ENCODE measurements around the gene RHEBL1.

Gene RHEBL1

DNA sequence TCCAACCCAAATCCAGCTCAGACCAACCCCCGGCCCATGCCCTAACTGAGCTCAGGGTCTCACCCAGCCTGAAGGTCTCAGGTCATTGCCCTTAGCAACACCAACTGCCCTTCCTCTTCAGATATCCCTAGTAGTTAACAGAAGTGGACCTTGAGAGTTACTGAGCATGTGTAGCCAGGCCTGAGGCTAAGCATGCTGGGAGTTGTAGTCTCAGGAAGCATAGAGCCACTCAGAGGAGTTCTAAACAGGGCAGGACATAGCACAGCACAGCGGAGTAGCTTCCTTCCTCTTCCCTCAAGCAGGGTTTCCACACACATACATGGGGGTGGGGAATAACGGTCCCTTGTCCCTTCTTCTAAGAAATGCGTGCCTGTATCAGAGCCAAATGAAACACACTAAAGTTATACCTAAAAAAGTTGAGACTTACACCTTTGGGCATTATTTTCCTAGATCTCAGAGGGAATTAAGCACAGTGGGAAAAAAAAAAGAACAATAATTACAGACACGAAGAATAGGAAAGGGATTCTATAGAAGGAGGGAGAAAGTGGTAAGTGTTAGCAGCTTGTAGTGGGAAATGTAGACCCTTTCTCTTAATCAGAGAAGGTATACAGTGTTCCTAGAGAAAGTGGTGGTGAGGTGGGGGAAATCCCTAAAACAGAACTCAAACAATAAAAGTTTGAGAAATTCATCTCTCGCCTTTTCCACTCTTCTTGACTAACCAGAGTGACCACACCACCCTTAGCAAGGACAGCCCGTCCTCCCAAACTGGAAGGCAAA lies 13.6 kb downstream of the RHEBL1 start:
- peak in 6 of 10 donors; percentile 37 to 90 (median 52) for DNase-seq
- intact Hi-C loops (cut with DNase I), result no loop called here

- peak in 1 of 10 donors; percentile 64 for DNase-seq
- intact Hi-C loops (cut with DNase I), result no loop called here
These were observed 14.7 kb downstream of the RHEBL1 start for GRCh38 chr12:49055092-49055491.

DNA sequence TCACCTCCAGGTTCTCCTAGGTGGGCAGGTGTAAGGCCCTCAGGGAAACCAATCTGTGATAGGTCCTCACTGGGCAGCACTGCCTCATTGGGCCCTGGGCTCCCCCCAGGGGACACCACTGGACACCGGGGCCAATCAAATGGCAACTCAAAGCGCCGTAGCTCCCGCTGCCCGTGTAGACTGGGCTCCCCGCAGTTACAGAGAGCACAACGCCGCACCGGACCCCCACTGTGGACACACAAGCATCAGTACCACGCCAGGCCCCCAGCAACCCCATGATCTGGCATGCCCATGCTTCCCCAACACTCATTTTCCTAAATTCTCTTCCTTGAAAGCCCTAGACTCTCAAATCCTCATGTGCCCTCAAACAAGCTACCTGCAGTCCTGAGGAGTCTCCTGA lies 15.3 kb downstream of the RHEBL1 start:
- intact Hi-C loops (cut with DNase I), result no loop called here
- peak in 2 of 10 donors; percentile 30 to 78 for DNase-seq

DNA sequence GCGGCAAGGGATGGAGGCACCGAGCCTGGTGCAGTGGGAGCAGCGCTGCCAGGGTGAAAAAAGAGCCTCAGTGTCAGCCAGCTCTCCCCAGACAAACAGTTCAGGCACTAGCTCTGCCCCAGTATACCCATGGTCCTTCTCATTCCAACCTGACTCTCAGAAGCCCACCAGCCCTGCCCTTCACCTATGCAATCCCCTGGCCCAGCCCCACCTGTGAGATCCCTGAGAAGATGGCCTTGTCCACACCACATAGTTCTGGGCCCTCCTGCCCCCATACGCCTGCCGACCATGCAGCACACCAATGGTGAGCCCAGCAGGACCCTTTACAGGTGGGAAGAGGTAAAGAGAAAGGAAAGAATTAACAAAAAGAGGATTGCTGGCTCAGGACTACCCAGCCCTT lies 15.7 kb downstream of the RHEBL1 start:
- intact Hi-C loops (cut with DNase I), result no loop called here

GRCh38 chr12:49052451-49053208 lies 17.1 kb downstream of the RHEBL1 start:
- peak in 2 of 10 donors; percentile 62 to 72 for DNase-seq
- intact Hi-C loops (cut with DNase I), result no loop called here

More for the DNA sequence above, 15.7 kb downstream of the RHEBL1 start:
- peak in 2 of 10 donors; percentile 32 for DNase-seq

- intact Hi-C loops (cut with DNase I), result no loop called here
- DNase-seq, result peak in 2 of 10 donors; percentile 59 to 70
These were observed 17.9 kb downstream of the RHEBL1 start for GRCh38 chr12:49051777-49052438.

DNA sequence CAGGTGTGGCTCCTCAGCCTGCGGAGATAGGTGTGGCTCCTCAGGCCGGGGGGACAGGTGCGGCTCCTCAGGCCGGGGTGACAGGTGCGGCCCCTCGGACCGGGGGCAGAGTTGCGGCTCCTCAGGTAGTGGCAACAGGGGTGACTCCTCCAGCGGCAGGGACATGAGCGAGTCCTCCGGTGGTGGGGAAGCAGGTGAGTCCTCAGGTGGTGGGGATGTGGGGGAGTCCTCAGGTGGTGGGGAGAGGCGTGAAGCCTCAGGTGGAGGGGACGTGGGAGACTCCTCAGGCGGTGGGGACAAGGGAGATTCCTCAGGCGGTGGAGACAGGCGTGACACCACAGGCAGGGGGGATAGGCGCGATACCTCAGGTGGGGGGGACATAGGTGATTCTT lies 18.4 kb downstream of the RHEBL1 start:
- intact Hi-C loops (cut with DNase I), result no loop called here
- peak in 2 of 10 donors; percentile 44 to 63 for DNase-seq

DNA sequence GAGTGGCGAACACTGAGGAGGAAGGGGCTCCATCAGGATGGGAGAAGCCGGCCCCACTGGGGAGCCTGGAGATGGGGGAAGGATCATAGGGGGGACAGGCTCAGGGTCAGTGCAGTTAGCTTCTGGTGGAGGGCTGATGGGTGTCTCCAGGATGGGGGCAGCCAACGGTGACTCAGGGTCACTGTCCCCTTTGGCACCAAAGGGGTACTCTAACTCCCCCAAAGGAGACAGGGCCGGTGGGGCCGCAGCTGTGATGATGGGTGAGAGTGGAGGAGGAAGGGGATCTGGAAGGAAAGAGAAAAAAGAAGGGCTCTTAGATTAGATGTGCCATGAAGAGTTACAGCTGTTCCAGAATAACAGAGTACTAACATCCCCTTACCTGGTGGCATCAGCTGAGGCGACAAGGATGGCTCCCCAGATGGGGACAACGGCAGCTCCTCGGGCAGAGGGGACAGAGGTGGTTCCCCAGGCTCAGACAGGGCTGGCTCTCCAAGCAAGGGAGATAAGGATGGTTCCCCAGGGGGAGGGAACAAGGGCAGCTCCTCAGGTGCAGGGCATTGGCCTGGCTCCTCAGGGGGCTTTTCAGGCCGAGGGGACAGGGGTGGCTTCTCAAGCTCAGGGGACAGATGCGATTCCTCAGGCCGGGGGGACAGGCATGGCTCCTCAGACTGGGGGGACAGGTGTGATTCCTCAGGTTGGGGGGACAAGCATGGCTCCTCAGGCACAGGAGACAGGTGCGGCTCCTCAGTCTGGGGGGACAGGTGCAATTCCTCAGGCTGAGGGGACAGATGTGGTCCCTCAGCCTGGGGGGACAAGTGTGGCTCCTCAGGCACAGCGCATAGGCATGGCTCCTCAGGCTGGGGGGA lies 19.0 kb downstream of the RHEBL1 start:
- peak in 2 of 10 donors; percentile 52 to 54 for DNase-seq
- intact Hi-C loops (cut with DNase I), result no loop called here

DNA sequence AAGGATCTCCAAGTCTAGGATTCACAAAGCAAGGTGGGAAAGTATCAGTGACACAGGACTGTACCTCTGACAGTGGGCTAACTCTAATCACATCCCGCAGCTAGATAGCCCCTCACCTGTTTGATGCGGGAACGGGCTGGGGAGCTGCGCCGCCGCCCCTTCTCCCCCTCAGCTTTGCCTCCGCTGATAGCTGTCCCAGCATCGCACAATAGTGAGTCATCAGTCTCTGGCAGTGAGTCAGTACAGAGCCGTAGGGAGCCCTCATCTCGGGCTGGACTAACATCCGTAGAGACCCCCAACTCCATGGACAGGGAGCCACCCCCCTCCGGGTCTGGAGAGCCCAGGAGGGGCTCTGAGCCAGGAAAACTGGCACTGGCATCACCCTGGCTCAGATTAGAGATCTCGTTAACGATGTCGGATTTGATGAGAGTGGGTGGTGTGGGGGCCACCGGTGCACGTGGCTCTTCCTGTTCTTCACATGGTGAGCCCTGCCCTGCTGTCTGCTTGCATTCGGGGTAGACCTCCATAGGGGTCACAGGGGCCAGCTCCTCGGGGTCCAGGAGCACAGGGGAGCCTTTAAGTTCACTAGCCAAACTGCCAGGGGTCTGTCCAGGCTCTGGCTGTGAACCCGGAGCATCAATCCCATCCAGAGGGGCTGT lies 20.1 kb downstream of the RHEBL1 start:
- peak in 2 of 10 donors; percentile 69 to 81 for DNase-seq
- intact Hi-C loops (cut with DNase I), result no loop called here

DNA sequence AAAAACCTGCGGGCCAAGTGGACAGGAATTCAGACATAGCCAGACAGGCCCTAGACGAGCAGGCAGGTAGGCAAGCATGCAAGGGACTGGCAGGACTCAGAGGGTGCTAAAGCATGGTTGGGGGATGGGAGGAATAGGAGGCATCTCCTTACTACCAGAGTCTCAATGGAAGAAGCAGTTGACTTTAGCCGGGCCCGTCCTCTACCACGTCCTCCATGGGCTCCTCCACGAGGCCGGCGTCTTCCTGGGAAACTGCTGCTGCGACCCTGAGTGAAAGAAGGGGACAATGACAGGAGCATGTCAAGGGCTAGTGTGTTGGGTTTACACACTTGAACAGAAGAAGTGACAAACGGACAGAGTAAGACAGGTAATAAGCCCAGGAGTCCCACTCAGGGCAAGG lies 20.8 kb downstream of the RHEBL1 start:
- DNase-seq, result peak in 1 of 10 donors; percentile 25

DNA sequence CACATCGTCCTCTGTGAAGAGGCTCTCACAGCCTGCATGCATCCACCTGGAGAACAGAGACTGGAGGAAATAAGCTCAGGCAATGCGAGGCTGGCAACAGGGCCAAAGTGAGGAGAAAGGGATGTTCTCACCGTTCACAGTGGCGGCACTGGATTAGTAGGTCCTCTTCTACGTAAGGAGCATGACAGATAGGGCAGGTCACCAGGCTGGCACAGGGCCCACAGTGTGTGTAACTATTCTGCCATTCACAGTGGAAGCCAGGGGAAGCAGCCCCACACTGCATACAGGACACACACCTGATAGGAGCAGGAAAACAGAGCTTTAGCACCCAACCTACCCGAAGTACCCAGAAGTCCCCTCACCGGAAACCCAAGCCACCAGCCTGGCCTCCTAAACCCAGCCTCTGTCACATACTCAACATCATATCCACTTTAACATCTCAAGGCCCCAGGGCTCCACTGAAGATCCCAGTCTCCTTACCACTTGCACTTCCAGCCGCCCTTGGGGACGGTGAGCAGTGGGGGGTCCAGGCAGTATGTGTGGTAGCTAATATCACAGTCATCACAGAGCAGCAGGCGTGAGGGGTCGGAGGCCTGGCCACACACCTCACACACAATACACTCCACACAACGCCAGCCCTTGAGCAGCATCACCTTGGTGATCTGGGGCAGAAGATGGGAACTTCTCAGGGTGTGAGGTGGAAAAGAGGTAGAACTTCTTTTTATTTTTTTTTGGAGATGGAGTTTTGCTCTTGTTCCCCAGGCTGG lies 23.5 kb downstream of the RHEBL1 start:
- DNase-seq, result peak in 2 of 10 donors; percentile 55 to 75
- intact Hi-C loops (cut with DNase I), result no loop called here

More for the DNA sequence above, 20.8 kb downstream of the RHEBL1 start:
- intact Hi-C loops (cut with DNase I), result no loop called here

- peak in 2 of 10 donors; percentile 27 to 52 for DNase-seq
- intact Hi-C loops (cut with DNase I), result no loop called here
These were observed 25.1 kb downstream of the RHEBL1 start for GRCh38 chr12:49044660-49045059.

GRCh38 chr12:49043856-49044258 lies 25.9 kb downstream of the RHEBL1 start:
- DNase-seq, result peak in 8 of 10 donors; percentile 59 to 94 (median 73)
- intact Hi-C loops (cut with DNase I), result no loop called here

DNA sequence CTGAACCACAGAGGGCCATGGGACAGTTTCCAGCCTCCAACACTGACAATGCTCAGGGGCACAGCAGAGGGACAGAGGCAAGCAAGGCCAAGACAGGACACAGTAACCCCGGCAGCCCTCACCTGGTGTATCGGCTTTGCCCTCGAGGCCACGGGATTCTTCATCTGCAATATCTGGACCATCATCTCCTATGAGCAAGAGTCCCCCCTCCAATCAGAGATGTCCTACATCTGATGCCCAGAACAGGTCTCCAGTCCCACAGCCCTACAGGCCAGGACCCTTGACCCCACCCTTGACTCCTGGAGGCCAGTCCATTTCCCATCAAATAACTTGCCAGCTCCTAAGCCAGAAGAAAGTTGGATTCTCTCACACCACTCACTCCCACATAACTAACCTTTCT lies 26.5 kb downstream of the RHEBL1 start:
- peak in 2 of 10 donors; percentile 50 to 74 for DNase-seq
- intact Hi-C loops (cut with DNase I), result no loop called here

DNA sequence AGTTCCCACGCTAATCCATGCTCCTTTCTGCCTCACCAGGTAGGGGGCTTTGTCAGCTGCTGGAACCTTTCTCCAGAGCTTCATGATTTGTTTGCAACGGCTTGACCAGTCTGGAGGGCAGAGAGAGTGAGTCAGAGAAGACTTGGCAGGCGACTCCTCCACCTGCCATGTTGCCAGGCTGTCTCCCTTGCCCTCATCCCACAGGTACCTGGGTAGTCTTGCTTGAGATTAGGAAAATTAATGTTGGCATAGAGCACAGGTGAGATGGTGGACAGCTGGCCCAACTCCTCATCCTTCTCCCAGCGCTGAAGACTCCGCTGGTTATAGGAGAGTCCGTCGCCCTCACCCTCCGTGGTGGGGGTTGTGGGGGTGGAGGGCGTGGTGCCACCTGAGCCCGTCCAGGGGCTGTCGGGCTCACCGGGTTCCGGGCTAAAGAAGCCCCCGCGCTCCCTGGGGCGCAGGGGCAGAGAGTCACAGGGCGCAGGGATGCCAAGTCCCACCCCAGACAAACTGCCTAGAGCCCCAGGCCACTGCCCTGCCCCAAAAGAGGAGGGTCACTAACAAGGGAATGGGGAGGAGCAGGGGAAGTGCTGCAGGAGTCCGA lies 27.8 kb downstream of the RHEBL1 start:
- peak in 3 of 10 donors; percentile 47 to 69 (median 55) for DNase-seq
- intact Hi-C loops (cut with DNase I), result no loop called here

DNA sequence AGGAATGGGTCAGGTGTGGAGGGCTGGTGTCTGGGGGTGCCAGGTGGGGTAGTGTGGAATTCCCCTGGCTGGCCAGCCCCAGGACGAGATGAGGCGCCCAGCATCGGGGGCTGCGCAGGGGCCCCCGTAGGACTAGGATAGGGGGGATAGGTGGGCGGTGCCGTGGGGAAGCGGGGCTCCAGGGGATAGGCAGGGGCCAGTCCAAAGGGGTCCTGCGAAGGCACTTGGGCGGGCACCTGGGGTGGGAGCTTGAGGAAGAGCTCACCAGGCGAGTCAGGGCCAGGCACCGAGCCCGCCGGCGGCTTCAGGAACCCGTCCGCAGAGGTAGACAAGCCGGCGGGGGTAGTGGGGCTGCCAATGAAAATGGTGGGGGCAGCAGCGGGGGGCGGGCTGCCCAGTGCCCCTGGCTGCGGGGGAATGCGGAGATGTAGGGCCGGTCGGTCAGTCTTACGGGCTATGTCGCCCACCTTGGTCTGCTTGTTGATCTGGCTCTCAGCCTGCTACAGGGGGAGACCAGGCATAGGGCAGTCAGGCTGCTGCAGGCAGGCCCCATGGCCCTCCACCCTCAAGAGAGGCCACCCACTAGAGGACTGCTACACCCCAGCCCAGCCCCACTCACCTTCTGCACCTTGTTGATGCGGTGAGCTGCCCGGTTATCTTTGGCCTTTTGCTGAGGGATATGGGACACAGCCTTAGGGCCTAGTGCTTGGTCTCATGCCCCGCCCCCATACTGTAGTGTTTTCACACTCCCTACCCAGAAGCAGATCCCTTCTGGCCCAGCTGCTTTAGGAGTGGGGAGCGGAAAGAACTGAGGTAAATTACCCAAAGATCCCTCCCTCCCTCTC lies 28.5 kb downstream of the RHEBL1 start:
- peak in 3 of 10 donors; percentile 57 to 73 (median 64) for DNase-seq
- intact Hi-C loops (cut with DNase I), result no loop called here

GRCh38 chr12:49040364-49040855 lies 29.4 kb downstream of the RHEBL1 start:
- intact Hi-C loops (cut with DNase I), result no loop called here
- DNase-seq, result peak in 3 of 10 donors; percentile 39 to 71 (median 69)

Data from posterior cingulate gyrus (tissue), 11 donors.